SK-N-MC (cell line): Measurements from ENCODE around the gene CER1.

Source experiments
- EZH2 ChIP-seq: fragments of 200-600 bp; sonication (generic); IDR thresholded peaks from one replicate; pipeline ENCODE4 v1.6.1; 2017; ENCODE audit warnings: antibody characterized with exemption
- POLR2AphosphoS5 ChIP-seq: IDR thresholded peaks from 2 replicates; pipeline ENCODE4 v1.6.1; 2012; ENCODE audit warnings: mild to moderate bottlenecking, low read depth, low read length, borderline replicate concordance

GRCh38 chr9:14761584-14761983, 39.1 kb upstream of the CER1 start:
- TF ChIP-seq EZH2 (no peak), POLR2AphosphoS5 (no peak)
